NCI-H2029 (cell line): ENCODE measurements around the gene MAGEH1.

Experiments
- DNase-seq: peaks from one replicate; lab custom pipeline; 2025; lab: John Stamatoyannopoulos, UW

The MAGEH1 gene

DNA sequence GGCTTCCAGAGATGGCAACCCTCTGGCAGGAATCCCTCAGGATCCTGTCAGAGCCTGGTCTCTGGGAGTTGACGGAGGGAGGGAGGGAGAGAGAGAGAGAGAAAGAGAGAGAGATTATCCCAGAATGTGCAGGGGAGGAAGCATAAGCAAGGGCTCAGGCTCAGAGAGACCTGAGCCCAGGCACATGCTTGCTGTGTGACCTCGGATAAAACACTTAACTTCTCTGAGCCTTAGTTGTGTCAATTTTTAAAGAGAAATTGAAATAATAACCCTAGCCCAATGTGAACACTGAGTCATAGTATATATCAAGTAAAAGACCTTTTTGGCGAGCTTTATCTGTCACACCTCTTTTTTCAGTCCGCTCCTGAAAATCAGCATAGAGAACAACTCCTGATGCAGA is 38.2 kb downstream of the MAGEH1 start:
- DNase-seq: no peak

- DNase-seq: no peak
These were observed 39.0 kb downstream of the MAGEH1 start for GRCh38 chrX:55490974-55491373.
